CD4-positive, alpha-beta T cell treated with Interleukin-6 for 4 hours (primary cell): ENCODE results near the gene MKNK1.
A peak's percentile ranks its signal among the peaks of the same experiment; 100 is the strongest.

Experiments
- DNase-seq: peaks from one replicate; pipeline ENCODE4 v3.0.0-alpha.2; 2020; ENCODE audit warnings: mixed read lengths

Gene MKNK1

DNA sequence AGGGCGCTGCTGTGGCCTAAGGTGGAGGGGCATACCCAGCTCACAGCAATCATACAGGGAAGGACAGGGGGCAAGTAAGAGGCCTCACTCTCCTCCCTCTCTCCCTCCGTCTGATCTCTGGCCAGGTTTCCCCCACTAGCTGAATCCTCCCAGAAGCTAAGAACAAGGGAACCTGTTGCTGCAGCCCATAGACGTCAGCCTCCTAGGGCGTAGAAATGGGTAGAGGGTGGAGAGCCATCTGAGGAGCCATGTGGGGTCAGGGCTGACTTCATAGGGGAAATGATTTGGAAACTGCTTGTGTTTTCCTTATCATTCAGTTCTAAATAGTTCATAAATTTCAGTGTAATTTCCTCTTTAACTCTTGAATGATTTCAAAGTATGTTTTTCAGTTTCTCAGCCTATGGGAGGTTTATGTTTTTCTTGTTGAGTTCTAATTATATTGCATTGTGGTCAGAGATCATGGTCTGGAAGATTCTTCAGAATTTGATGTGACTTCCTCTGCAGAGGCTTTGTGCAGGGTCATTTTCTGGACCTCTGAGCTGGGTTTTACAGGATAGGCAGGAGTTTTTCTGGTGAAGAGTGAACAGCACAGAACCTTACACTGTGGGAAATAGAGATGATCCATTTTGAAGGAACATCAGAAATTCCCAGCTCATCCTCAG, 14.8 kb upstream of the MKNK1 start:
- no peak for DNase-seq

- DNase-seq = no peak
These were observed 13.8 kb upstream of the MKNK1 start for GRCh38 chr1:46617833-46618232.

DNA sequence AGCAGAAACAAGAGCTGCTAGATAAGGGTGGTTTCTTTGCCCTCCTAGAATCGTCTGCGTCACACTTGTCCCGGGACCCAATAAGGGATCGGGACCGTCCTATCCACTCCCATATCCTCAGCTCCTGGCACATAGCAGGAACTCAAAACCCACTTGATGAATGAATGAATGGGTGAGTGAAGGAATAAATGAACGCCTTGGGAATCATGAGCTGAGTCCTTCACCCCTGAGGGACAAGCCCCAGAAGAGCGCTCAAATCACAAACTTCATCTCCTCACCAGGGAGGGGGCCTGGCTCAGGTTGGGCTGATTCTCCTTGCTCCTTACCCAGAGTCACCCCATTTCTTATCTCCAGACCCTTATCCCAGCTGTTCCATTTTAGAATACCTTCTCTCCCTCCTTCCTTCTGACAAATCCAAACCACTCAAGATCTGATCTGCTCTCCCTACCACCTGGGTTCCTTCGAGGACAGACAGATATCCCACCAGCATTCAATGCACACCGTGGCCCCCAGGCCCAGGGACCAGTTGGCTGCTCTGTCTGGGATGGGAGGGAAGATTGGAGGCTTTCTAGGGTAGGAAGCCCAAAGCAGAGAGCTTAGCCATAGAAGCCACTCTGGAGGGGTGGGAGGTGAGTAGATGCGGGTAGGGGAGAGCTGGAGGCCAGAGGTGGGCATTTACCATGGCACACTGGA, 13.2 kb upstream of the MKNK1 start:
- DNase-seq = no peak

DNA sequence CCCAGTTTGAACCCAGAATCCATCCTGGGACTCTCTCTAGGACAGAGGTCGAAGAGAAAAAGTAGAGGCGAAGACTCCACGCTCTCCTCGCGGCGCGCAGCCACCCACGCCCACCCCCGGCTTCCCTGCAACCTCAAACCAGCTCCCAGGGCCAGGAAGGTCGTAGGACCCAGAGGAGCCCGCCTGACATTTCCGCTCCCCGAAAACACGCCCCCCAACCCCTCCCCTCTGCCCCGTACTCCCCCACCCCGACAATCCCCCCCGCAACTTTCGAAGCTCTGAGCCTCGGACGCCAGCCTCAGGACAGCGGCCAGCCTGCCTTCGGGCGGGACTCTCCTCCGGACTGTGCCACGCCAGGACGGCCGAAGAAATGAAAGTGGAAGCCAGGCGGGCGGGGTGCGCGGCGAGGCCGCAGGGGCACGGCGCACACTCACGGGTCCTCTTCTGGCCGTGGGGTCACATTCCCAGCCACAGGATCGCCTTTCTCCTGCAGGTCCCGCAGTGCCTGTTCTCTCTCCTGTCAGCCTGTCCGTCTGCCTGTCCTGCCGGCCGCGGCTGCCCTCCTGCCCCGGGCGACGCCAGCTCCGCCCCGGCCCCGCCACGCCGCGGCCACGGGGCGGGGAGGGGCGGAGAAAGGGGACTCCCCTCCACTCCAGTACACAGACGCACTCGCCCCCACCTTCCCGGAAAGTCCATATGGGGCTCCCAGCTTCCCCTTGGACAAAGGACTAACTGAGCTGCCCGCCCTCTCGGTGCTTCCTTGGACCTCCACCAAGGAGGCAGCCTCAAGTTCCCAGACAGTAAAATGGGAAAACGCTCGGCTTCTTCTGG, 12.4 kb upstream of the MKNK1 start, which contains the start of gene MOB3C:
Gene MOB3C, minus strand, starts transcription at position 535 of the 831 bp plus-strand sequence. CDS start 3,490 bp downstream, outside the sequence.
- DNase-seq = peak; percentile 78

DNA sequence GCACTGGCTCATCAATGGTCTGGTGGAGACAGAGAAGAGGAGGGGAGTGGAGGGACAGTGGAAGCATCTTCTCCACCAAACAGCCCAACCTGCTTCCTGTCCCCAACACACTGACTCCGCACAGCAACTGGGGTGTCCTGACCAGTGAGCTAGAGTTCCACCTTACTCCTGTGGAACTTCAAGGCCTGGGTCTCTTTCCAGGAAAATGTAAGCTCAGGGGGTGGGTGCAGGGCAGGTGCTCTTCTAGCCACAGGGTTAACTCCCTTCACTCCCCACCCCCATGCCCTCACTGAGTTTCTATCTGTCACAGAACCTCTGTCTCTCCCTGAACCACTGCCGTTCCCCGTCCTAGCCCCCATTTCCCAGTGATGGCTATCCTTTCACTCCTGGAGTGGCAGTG, 11.7 kb upstream of the MKNK1 start:
- DNase-seq = no peak

GRCh38 chr1:46615088-46615487, 11.0 kb upstream of the MKNK1 start:
- DNase-seq = no peak

DNA sequence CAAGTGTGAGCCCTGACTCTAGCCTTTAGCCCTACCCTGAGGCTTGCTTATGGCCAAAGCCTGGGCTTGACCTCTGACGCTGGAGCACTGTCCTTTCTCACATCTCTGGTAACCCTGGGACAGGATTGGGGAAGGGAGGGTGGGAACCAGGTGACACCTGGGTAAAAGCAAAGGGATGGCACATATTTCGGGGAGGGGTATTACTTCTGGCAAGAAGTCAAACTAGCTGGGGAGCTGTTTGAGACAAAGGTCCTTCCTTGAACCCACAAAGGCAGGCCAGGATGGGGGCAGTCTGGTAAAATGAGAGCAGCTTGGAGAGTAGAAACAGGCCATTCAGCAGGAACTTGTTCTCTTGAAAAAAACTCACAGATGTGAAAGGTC, 10.5 kb upstream of the MKNK1 start:
- DNase-seq = no peak

- peak; percentile 67 for DNase-seq
These were observed 9.9 kb upstream of the MKNK1 start for GRCh38 chr1:46613661-46614603.

GRCh38 chr1:46612937-46613660, 9.0 kb upstream of the MKNK1 start:
- no peak for DNase-seq

GRCh38 chr1:46611691-46612221, 7.7 kb upstream of the MKNK1 start:
- no peak for DNase-seq

GRCh38 chr1:46607345-46608130, 3.5 kb upstream of the MKNK1 start:
- DNase-seq = no peak

- no peak for DNase-seq
These were observed 2.3 kb upstream of the MKNK1 start for GRCh38 chr1:46606255-46606965.

- peak; percentile 43 for DNase-seq
These were observed 1.2 kb upstream of the MKNK1 start for GRCh38 chr1:46605232-46605631.

- DNase-seq = no peak
These were observed 599 bp downstream of the MKNK1 start for GRCh38 chr1:46603481-46603857.

- no peak for DNase-seq
These were observed 2.6 kb downstream of the MKNK1 start for GRCh38 chr1:46601257-46602007.

DNA sequence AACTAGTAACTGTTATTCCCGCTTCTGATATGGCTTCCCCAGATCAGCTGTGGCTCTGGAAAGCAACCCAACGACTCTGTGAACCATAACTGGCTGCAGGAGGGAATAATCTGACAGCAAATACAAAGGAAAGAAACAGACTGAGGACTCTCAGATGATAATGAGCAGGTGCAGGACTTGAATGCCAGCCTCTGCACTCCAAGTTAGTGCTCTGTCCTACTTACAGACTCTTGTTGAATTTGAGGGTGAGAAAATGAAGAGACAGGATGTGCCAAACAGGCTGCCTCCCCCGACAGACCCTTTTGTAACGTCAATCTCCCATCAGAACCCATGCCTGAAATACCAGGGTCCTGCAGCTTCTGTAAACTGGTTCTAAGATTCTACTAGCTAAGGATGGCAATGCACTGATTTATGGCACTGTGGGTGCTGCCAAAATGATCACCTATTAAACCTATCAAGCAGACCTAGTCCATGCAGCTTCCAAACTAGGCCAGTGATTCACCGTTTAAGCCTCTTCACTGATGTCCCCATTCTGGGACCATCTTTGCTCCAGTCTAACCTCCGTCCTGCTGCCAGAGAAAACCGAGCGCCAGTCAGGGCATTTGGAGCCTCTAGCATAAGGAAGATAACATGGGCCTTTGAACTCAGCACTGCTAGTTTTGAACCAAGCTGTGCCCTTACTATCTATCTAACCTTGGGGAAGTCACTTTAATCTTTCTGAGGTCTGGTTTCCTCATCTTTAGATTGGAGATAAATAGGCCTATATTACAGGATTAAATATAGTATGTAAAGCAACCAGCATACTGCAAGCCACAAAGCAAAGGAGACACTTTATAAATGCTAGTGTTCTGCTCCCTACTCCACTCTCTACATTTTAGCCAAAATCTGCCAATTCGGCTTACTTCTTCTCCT, 4.8 kb downstream of the MKNK1 start:
- no peak for DNase-seq

DNA sequence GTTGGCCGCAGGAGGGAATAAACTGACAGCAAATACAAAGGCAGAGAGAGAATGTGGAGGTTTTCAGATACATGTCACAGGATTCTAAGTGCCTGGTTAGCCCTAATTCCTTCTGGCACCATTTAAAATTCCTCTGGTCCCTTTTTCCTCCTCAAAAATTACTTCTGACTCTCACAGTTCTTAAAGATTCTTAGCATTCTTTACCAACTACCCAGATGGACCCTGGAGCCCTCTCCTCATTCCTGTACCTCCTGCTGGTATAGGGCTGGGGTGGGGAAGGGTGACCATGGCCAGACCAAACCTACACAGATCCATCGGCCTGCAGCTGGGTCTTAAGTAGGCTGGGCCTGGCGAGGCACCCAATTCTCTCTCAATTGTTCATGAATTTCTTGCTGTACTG, 7.2 kb downstream of the MKNK1 start:
- DNase-seq = no peak

- no peak for DNase-seq
These were observed 8.0 kb downstream of the MKNK1 start for GRCh38 chr1:46596036-46596435.
